Measurements from ENCODE around the gene SYNE4. TPM values are rescaled to one million over a fixed set of nuclear protein-coding genes. Genes with fewer than 3 reads are reported as not detected.

SYNE4 gene
- total and polyA plus RNA-seq, 9 of the 15 experiments (the other 6 are each of a cell fraction or from before 2014, with no cell fraction given): 0.03 to 0.65 (median 0.29) TPM

DNA sequence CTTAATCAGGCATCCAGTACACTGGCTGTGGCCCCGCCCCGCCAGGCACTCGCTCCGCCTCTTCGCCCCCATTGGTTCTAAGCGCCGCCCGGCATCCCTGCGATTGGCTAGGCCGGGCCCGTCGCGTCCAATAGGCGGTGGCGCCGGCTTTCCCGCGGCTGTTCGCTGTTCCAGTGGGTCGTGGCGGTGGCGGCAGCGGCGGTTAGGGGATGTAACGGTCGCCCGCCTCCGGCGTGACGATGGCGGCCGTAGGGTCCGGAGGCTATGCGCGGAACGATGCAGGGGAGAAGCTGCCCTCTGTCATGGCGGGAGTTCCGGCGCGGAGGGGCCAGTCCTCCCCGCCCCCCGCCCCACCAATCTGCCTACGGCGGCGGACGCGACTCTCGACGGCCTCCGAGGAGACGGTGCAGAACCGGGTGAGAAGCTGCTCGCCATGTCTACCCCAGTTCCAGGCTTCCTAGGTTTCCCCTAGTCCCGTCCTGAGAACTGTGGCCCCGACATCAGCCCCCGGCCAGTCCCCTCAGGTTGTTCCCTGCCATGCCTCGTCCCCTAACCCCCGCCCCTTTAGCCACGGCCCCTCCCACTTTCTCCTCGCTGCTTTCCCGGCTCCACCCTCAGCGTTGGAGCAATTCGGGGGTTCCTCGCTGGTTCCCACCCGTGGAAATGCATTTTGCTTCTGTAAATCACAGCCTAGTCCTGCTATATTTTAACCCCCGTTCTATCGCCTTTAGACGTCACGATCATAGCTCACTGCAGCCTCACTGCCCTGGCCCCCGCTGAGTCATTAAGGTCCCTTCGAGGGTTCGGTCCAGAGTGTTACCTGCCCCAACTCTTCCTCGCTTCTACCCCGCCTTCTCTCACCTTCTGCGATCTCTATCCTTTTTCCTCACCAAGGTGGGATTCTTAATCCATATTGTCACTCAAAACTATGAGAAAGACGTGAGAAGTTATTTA, 46.4 kb upstream of the SYNE4 start, which contains the start of gene WDR62 (continued):
- TF ChIP-seq RBM14 (IDR thresholded peaks at IDR 0.05; ENCODE audit: borderline replicate concordance, insufficient read depth, low read depth, low read length) (no peak), PURB (CRISPR knock-in tag; IDR thresholded peaks at IDR 0.05; ENCODE audit: low read depth) (no peak), MYC (IDR thresholded peaks at IDR 0.05; ENCODE audit: low read depth, low read length) (no peak; the same call in 1 of the 2 replicates), MYC (CRISPR knock-in tag; IDR thresholded peaks at IDR 0.05; ENCODE audit: borderline replicate concordance, low read depth) (no peak), ASH1L (IDR thresholded peaks at IDR 0.05; ENCODE audit: borderline replicate concordance, low read depth, partially characterized antibody) (peak; percentile 90), ZNF79 (CRISPR knock-in tag; IDR thresholded peaks at IDR 0.05; ENCODE audit: low read depth) (no peak), ESRRB (CRISPR knock-in tag; IDR thresholded peaks at IDR 0.05; ENCODE audit: borderline replicate concordance) (no peak), RBM25 (IDR thresholded peaks at IDR 0.05; ENCODE audit: low read depth, low read length, severe bottlenecking) (peak; percentile 99), NR1H2 (CRISPR knock-in tag; IDR thresholded peaks at IDR 0.05) (no peak), ARHGAP35 (IDR thresholded peaks at IDR 0.05; ENCODE audit: partially characterized antibody) (no peak), ZNF766 (CRISPR knock-in tag; conservative IDR thresholded peaks at IDR 0.05) (no peak), ZSCAN32 (CRISPR knock-in tag; IDR thresholded peaks at IDR 0.05) (no peak), SREBF2 (CRISPR knock-in tag; IDR thresholded peaks at IDR 0.05) (no peak), SMARCA5 (IDR thresholded peaks at IDR 0.05) (no peak), LARP7 (IDR thresholded peaks at IDR 0.05) (no peak), NR4A1 (CRISPR knock-in tag; IDR thresholded peaks at IDR 0.05) (no peak; the same call in 1 of the 2 replicates), NR4A1 (tag; IDR thresholded peaks at IDR 0.05) (no peak), HNRNPH1 (optimal IDR thresholded peaks at IDR 0.05; ENCODE audit: low read depth, low read length) (no peak), HDAC1 (IDR thresholded peaks at IDR 0.05) (peak in 1 of 2 experiments; percentile 97; a peak in 3 of 4 replicates), IFI16 (CRISPR knock-in tag; IDR thresholded peaks at IDR 0.05) (no peak), ZNF311 (CRISPR knock-in tag; IDR thresholded peaks at IDR 0.05) (no peak)
- TF ChIP-seq, protein P1, sequence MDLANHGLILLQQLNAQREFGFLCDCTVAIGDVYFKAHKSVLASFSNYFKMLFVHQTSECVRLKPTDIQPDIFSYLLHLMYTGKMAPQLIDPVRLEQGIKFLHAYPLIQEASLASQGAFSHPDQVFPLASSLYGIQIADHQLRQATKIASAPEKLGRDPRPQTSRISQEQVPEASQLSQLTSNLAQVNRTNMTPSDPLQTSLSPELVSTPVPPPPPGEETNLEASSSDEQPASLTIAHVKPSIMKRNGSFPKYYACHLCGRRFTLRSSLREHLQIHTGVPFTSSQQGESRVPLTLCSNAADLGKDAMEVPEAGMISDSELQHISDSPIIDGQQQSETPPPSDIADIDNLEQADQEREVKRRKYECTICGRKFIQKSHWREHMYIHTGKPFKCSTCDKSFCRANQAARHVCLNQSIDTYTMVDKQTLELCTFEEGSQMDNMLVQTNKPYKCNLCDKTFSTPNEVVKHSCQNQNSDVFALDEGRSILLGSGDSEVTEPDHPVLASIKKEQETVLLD (IDR thresholded peaks at IDR 0.05): no peak
- TF ChIP-seq, protein P2, sequence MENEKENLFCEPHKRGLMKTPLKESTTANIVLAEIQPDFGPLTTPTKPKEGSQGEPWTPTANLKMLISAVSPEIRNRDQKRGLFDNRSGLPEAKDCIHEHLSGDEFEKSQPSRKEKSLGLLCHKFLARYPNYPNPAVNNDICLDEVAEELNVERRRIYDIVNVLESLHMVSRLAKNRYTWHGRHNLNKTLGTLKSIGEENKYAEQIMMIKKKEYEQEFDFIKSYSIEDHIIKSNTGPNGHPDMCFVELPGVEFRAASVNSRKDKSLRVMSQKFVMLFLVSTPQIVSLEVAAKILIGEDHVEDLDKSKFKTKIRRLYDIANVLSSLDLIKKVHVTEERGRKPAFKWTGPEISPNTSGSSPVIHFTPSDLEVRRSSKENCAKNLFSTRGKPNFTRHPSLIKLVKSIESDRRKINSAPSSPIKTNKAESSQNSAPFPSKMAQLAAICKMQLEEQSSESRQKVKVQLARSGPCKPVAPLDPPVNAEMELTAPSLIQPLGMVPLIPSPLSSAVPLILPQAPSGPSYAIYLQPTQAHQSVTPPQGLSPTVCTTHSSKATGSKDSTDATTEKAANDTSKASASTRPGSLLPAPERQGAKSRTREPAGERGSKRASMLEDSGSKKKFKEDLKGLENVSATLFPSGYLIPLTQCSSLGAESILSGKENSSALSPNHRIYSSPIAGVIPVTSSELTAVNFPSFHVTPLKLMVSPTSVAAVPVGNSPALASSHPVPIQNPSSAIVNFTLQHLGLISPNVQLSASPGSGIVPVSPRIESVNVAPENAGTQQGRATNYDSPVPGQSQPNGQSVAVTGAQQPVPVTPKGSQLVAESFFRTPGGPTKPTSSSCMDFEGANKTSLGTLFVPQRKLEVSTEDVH (IDR thresholded peaks at IDR 0.05; ENCODE audit: low read depth, partially characterized antibody): peak; percentile 85
- TF ChIP-seq, protein P3, sequence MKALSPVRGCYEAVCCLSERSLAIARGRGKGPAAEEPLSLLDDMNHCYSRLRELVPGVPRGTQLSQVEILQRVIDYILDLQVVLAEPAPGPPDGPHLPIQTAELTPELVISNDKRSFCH (CRISPR knock-in tag; IDR thresholded peaks at IDR 0.05): no peak
- TF ChIP-seq, protein P3 (tag; IDR thresholded peaks at IDR 0.05): no peak

Data from K562 (cell line).